GM18498 (cell line): ENCODE results near the gene CD4.
A peak's percentile ranks its signal among the peaks of the same experiment; 100 is the strongest.

ENCODE experiments used
- ATAC-seq: cut with Tn5 transposase; IDR thresholded peaks from one replicate; pipeline ENCODE4 v1.9.1; 2021; ENCODE audit warnings: mild to moderate bottlenecking, moderate library complexity; ENCODE audit not compliant: unreplicated experiment

CD4 gene

DNA sequence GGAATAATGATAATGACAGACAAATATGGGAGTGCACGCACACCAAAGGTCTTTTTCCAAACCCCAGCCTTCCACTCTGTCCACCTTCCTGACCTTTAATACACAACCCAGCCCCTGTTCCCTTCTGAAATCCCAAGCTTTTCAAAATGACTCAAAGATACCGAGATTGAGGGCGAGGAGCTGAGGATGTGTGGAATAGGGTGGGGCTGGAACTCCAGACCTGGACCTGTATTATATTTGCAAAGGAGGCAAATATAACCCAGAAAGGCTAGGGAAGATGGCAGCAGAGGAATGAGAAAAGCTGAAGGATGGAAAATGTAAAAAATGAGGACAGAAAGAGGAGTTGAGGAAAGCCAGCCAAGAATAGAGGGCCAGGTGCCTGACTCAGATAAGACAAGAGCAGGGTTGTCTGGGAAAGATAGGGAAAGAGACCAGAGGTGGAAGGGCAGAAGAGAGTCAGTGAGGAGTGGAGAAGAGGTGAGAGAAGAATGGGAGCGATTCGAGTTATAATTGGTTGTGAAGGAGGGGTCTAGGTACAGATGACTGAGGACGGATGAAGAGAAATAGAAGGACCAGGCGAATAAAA is 24.2 kb upstream of the CD4 start:
- no peak for ATAC-seq

- peak; percentile 30 for ATAC-seq
Observed at GRCh38 chr12:6765634-6766581, 23.4 kb upstream of the CD4 start, which contains the start of gene PTMS. Gene PTMS, plus strand, starts transcription at chr12:6766363. Its CDS starts 343 bp downstream, at chr12:6766706.

- peak; percentile 50 for ATAC-seq
Observed at GRCh38 chr12:6766651-6767349, 22.5 kb upstream of the CD4 start.

GRCh38 chr12:6767353-6768319 is 21.7 kb upstream of the CD4 start:
- no peak for ATAC-seq

DNA sequence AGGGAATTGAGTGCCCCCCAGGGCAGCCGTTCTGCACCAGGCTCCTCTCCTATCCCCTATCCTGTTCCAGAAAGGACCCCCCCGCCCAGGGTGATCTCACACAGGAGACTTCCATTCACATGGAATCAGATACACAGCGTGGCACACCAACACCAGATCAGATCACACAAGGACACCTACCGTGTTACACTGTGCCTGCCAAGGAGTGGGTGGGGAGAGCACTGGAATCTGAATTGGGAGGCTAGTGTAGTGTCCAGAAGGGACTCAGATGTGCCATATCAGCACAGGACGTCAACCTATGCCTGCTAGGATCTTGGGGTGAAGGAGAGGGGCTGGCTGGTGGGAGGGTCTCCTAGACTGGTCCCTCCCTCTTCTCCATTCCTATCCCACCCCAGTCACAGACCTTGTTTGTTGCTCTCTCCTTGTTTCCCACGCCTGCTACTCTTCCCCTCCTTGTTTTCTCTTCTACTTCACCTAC is 20.9 kb upstream of the CD4 start:
- no peak for ATAC-seq

GRCh38 chr12:6768990-6769389 is 20.3 kb upstream of the CD4 start:
- ATAC-seq = no peak

DNA sequence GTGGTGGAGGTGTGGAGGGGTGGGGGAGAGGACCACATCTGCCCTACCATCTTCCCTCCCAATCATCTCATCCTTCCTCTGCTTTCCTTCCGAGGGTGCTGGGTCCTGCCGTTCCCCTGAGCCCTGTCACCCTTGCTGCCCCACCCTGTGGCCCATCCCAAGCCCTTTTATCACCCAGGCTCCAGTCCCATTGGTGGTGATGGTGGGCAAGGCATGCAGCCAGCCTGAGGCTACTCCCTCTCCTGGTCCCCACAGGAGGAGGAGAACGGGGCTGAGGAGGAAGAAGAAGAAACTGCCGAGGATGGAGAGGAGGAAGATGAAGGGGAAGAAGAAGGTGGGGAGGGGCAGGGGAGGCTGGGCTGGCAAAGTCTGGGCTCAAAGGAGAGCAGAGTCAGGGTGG is 19.7 kb upstream of the CD4 start:
- ATAC-seq = no peak

- ATAC-seq = no peak
Observed at GRCh38 chr12:6770094-6770493, 19.2 kb upstream of the CD4 start.

DNA sequence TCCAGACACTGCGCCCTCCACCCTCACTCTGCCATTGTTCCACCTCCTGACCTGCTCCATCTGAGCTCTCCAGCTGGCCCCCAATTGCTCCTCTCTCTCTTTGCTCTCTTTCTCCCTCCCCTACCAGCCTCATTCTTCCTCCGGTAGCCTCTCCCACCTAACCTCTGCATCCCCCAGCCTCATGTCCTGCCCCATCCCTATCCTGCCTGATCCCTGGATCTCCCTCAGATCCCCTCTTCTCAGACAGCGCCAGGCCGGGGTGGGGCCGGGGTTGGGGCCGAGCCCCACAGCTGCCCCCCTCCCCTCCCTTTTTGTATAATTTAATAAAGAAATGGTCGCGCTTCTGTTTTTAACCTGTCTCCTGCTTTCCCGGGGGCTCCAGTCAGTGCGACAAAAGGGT is 18.7 kb upstream of the CD4 start:
- no peak for ATAC-seq

DNA sequence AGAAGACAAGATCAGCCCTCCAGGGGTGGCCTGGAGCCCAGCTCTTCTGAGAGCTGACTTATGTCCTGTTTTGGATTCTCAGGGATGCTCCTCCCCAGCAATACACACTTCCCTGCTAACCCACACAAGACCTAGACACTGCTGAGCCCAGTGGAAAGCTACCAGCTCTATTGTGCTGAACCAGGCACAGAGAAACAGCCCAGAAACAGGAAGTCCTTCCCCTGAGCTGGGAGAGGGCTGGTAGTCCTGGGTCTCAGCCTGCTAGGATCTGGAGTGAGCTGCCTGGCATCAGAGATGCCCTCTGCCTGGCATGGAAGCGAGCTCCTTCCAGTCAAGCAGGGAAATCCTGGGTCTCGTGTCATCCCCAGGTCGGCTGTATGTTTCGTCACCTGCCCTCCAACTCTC is 18.2 kb upstream of the CD4 start:
- ATAC-seq = no peak

GRCh38 chr12:6771509-6772330 is 17.6 kb upstream of the CD4 start:
- no peak for ATAC-seq

DNA sequence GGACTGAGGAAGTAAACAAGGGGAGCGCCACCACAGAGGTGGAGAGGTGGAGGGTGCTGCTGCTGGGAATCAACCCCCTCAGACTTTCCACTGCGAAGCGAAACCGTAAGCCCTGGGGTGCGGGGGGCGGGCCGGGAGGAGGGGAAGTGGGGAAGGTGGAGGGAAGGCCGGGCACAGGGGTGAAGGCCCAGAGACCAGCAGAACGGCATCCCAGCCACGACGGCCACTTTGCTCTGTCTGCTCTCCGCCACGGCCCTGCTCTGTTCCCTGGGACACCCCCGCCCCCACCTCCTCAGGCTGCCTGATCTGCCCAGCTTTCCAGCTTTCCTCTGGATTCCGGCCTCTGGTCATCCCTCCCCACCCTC is 17.0 kb upstream of the CD4 start, which contains the start of gene LAG3:
Gene LAG3 (plus strand): TSS at position 190 of the 365 bp plus-strand sequence. CDS start 333 bp downstream, outside the sequence.
- no peak for ATAC-seq

DNA sequence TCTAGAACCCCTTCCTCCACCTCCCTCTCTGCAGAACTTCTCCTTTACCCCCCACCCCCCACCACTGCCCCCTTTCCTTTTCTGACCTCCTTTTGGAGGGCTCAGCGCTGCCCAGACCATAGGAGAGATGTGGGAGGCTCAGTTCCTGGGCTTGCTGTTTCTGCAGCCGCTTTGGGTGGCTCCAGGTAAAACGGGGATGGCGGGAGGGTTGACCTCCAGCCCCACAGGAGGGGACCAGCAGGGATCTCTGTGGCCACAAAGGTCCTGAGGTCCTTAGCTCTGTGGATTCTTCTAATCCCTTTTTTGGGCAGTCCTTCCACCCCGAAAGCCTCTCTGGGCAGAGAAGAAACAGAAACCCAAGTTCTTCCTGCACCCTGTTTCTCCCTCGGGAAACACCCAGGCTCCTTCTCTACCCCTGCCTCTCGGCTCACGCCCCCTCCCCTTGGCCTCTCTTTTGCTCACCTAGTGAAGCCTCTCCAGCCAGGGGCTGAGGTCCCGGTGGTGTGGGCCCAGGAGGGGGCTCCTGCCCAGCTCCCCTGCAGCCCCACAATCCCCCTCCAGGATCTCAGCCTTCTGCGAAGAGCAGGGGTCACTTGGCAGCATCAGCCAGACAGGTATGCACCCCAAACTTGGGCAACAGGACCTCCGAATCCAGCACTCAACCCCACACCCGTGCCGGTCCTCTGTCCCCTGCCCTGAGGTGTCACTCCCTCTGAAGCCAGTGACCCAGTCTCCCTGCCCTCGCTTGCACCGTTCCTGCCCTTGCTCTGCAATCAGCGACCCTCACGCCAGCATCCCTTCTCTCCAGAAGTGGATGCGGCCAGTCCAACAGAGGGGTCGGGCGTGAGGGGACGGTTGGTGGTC is 16.4 kb upstream of the CD4 start:
- no peak for ATAC-seq

- ATAC-seq = no peak
Observed at GRCh38 chr12:6773590-6774351, 15.6 kb upstream of the CD4 start.

DNA sequence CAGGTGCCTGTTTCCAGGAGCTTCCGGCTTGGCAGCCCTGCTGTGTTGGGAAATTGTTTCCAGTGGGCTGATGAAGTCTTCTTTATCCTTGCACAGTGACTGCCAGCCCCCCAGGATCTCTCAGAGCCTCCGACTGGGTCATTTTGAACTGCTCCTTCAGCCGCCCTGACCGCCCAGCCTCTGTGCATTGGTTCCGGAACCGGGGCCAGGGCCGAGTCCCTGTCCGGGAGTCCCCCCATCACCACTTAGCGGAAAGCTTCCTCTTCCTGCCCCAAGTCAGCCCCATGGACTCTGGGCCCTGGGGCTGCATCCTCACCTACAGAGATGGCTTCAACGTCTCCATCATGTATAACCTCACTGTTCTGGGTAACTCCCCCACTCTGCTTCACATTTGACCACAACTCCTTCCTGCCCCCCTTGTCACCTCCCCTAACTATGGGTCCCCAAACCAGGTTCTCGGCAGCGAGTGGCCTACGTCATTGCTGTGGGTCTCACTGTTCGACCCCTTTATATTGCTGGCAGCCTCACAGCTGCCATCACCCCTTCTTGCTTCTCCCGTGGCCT is 14.7 kb upstream of the CD4 start:
- no peak for ATAC-seq

DNA sequence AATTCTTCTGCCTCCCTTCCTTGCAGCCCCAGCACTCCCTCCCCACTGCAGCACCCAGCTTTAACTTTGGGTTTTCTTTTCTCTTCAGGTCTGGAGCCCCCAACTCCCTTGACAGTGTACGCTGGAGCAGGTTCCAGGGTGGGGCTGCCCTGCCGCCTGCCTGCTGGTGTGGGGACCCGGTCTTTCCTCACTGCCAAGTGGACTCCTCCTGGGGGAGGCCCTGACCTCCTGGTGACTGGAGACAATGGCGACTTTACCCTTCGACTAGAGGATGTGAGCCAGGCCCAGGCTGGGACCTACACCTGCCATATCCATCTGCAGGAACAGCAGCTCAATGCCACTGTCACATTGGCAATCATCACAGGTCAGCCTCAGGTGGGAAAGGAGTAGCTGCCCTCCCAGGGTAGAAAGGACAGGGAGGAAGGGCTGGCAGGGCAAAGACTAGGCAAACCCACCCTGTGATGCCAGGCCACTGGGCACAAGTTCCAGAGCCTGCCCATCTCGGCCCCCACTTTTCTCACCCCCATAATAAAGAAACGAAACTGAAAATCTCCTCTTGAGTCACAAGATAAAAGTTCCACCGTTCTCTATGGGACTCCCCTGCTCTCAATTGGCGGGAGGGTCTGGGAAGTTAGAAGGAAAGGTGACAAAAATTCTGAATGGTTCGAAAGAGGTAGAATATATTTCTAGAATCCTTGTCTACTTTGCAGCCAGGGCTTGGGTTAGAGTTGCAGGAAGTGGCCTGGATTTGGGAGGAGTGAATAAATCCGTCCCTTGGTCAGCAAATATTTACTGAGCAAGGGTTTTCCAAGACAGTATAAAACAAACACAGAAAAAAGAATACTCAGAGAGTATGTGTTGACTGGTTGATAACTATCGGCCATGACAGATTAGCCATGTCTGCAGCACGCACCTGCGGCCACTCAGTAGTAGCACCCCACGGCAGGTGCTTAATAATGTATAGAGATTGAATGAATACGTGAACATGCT is 13.8 kb upstream of the CD4 start:
- ATAC-seq = no peak
